ENCODE results near the gene DYNC2I2. TPM values are rescaled to one million over a fixed set of nuclear protein-coding genes. Genes with fewer than 3 reads are reported as not detected.

Gene DYNC2I2
- polyA plus RNA-seq, 1 donor from 2014 or later = 82.5 TPM

- Histone ChIP-seq H3K9ac (ENCODE audit: low read length) (no peak overlapping the region), H3K4me3 (ENCODE audit: low read length) (no peak overlapping the region), H3K9me2 (ENCODE audit: insufficient read depth, low read length) (no peaks in the 10 kb centered on the region), H3K79me2 (replicated peaks; ENCODE audit: insufficient read depth, low read length) (no peaks in the 10 kb centered on the region), H3K27me3 (ENCODE audit: insufficient read depth, low read depth, low read length) (no peaks in the 10 kb centered on the region), H3K9me3 (ENCODE audit: low read length) (no peaks in the 10 kb centered on the region), H3K36me3 (ENCODE audit: insufficient read depth, low read length) (peaks cover 11% of the 10 kb centered on the region), H3K27ac (ENCODE audit: low read length) (no peak overlapping the region), H4K20me1 (ENCODE audit: insufficient read depth) (no peaks in the 10 kb centered on the region), H2AFZ (ENCODE audit: low read depth, low read length) (no peak overlapping the region), H3F3A (ENCODE audit: insufficient read depth, low read length, poor library complexity, severe bottlenecking) (no peaks in the 10 kb centered on the region), H3K4me2 (ENCODE audit: low read length) (no peak overlapping the region)
- no peak for TF ChIP-seq SMC3 (conservative IDR thresholded peaks at IDR 0.05; ENCODE audit: poor library complexity)
- no peak for TF ChIP-seq EP300 (conservative IDR thresholded peaks at IDR 0.05; ENCODE audit: poor library complexity, severe bottlenecking)
- no peak for TF ChIP-seq RAD21 (conservative IDR thresholded peaks at IDR 0.05)
- TF ChIP-seq EZH2 (IDR thresholded peaks at IDR 0.05; ENCODE audit: borderline replicate concordance, insufficient read depth, low read length, poor library complexity, severe bottlenecking) = no peak
- TF ChIP-seq POLR2AphosphoS5 (IDR thresholded peaks at IDR 0.05) = no peak
Observed at GRCh38 chr9:128624566-128624965, 32.1 kb downstream of the DYNC2I2 start.

GRCh38 chr9:128621730-128622455, 34.8 kb downstream of the DYNC2I2 start:
- H3F3A ChIP-seq (ENCODE audit: insufficient read depth, low read length, poor library complexity, severe bottlenecking) = no peaks in the 10 kb centered on the region
- peaks cover 5% of the 10 kb centered on the region for H3K36me3 ChIP-seq (ENCODE audit: insufficient read depth, low read length)
- no peaks in the 10 kb centered on the region for H3K27me3 ChIP-seq (ENCODE audit: insufficient read depth, low read depth, low read length)
- no peak for TF ChIP-seq REST (IDR thresholded peaks at IDR 0.05; ENCODE audit: borderline replicate concordance)
- no peak for TF ChIP-seq TAF1 (IDR thresholded peaks at IDR 0.05; ENCODE audit: low read depth)
- no peak for TF ChIP-seq POLR2AphosphoS5 (IDR thresholded peaks at IDR 0.05)
- no peak for TF ChIP-seq RAD21 (conservative IDR thresholded peaks at IDR 0.05)
- no peak for TF ChIP-seq CTCF (IDR thresholded peaks at IDR 0.05; ENCODE audit: poor library complexity, severe bottlenecking)
- no peak for TF ChIP-seq MXI1 (conservative IDR thresholded peaks at IDR 0.05; ENCODE audit: poor library complexity, severe bottlenecking)
- no peak for TF ChIP-seq EP300 (conservative IDR thresholded peaks at IDR 0.05; ENCODE audit: poor library complexity, severe bottlenecking)
- TF ChIP-seq SMC3 (conservative IDR thresholded peaks at IDR 0.05; ENCODE audit: poor library complexity) = no peak
- TF ChIP-seq EZH2 (IDR thresholded peaks at IDR 0.05; ENCODE audit: borderline replicate concordance, insufficient read depth, low read length, poor library complexity, severe bottlenecking) = no peak
- H2AFZ ChIP-seq (ENCODE audit: low read depth, low read length) = no peak overlapping the region
- H3K4me2 ChIP-seq (ENCODE audit: low read length) = no peak overlapping the region
- no peaks in the 10 kb centered on the region for H3K9me2 ChIP-seq (ENCODE audit: insufficient read depth, low read length)
- no peak overlapping the region for H3K27ac ChIP-seq (ENCODE audit: low read length)
- no peak overlapping the region for H3K9ac ChIP-seq (ENCODE audit: low read length)
- H3K9me3 ChIP-seq (ENCODE audit: low read length) = no peaks in the 10 kb centered on the region
- no peaks in the 10 kb centered on the region for H3K79me2 ChIP-seq (replicated peaks; ENCODE audit: insufficient read depth, low read length)
- H3K4me3 ChIP-seq (ENCODE audit: low read length) = no peak overlapping the region
- no peaks in the 10 kb centered on the region for H4K20me1 ChIP-seq (ENCODE audit: insufficient read depth)
